HG03457 (cell line): ENCODE results near the gene KLHL29.
"Not testable (repeated sequence)": the region's sequence is repeated elsewhere in the genome, so short reads cannot be mapped to it uniquely, and the experiment has no call there.

Experiments
- ATAC-seq: cut with Tn5 transposase; IDR thresholded peaks from one replicate; pipeline ENCODE4 v1.9.1; 2021; ENCODE audit warnings: moderate number of reproducible peaks; ENCODE audit not compliant: unreplicated experiment

KLHL29 gene

GRCh38 chr2:23384551-23385343, at the start of gene KLHL29:
Gene KLHL29 (plus strand): TSS chr2:23385179. CDS start chr2:23562197, 177,018 bp downstream.
- ATAC-seq, result peak; percentile 55

- ATAC-seq, result no peak
Measured at GRCh38 chr2:23335550-23335949, 49.4 kb upstream of the KLHL29 start.

GRCh38 chr2:23342075-23342474, 42.9 kb upstream of the KLHL29 start:
- no peak for ATAC-seq

- ATAC-seq, result no peak
Measured at GRCh38 chr2:23346029-23346428, 39.0 kb upstream of the KLHL29 start.

GRCh38 chr2:23346781-23347180, 38.2 kb upstream of the KLHL29 start:
- no peak for ATAC-seq

DNA sequence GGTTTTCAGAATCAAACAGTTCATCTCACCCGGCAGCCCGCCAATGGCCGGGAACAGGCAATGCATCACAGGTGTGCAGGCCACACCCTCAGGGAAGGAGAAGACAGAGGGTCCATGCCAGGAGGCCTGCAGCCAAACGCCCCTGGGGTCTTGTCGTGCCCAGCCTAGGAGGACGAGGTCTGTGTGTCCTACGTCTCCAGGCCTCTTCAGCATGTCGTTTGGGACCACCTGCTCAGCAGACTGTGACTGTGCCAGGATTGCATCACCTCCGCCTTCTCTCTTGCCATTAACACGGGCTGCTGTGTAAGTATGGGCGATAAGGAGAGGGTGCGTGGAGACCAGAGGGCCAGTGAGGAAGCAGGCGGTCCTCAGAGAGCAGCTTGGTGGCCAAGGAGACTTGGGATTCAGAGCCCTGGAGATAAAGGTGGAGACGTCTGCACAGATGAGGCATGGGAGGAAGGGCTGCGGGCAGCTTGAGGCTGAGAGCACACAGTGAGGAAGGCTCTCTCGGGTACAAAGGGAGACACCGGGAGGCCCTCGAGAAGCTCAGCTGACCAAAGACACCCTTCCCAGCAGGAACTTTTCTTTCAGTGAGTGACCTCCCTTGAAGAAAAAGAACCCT, 37.4 kb upstream of the KLHL29 start:
- no peak for ATAC-seq

GRCh38 chr2:23348093-23348481, 36.9 kb upstream of the KLHL29 start:
- not testable (repeated sequence) for ATAC-seq

GRCh38 chr2:23349508-23349907, 35.5 kb upstream of the KLHL29 start:
- no peak for ATAC-seq

DNA sequence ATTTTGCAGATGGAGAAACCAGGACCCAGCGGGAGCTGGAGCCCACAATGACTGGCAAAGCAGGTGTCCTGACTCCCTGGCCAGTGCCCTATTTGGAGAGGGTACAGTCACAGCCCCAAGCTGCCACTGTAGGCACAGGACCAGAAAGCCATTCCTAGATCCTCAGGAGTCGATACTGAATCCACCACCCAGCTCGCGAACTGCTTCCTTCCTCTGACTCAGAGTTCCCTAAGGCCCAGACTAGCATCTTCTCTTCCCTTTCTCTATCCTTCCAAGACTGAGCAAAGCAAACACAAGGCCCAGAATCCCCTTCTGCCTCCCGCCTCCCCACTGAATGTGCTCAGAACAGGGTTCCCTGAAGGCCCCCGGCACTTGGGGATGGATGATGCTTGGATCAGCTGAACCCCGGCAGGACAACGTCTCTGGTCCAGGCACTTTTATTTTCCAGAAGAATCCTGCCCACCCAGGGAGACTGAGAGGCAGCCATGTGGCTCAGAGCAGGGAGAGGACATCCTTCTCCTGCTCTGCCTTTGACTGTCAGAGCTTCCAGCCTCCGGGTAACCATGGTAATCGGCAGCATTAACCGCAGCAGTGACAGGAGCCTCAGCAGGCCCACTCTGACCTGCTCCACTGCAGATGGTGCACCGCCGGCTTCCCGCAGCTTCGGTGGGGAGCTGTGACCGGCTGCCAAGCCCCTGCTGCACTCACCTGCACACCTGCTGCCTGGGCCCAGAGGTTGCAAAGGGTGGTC, 34.8 kb upstream of the KLHL29 start:
- ATAC-seq, result no peak

GRCh38 chr2:23350792-23351355, 34.1 kb upstream of the KLHL29 start:
- ATAC-seq, result no peak

DNA sequence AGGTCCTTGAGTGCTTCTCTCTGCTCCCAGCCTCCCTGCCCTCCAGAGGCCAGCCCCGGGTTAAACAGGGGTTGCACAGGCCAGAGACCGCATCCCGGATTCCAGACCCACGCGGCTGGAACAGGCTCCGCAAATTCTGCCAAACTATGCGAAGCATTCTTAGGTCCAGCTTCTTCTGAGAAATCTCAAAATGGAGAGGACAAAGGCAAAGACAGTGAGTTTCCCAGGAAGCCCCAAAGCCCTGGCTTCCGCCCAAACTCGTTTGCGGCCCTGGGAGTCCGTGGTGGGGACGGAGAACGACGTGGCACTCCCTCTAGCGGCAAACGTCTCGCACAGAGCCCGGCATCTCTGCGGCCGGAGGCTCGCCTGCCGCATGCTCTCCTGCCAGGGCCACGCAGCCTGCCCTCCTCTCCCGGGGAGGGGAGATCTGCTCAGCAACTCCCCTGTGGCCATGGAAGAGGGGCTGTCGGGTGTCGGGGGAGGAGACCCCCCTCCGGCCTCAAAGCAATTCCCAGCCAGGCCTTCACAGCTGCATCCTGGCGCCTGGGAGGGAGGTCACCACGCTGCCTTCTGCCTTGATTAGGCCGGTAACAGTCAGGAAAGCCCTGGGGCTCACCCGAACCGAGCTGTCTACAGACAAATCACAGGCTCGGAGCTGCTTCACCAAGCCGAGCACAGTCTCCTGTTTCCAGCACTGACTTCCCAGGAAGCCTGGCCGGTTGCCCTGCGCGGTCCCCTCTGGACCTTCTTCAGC, 33.4 kb upstream of the KLHL29 start:
- ATAC-seq, result peak; percentile 95

- ATAC-seq, result no peak
Measured at GRCh38 chr2:23354554-23354953, 30.4 kb upstream of the KLHL29 start.

DNA sequence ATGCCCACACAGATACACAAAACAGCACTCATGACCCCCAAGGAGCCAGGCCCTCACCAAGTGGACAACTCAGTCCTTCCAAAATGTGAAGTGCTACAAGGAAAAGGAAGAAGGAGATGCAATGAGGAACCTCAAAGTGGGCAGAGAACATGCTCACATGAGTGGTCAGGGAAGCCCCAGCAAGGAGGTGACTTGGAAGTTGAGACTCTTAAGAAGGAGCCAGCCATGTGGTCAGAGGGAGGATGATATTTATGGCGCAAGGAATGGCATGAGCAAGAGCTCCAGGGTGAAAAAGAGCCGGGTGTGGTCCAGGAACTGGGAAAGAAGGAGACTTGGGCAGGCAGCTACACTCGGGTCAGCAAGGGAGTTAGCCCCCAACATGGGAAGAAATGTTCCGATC, 30.0 kb upstream of the KLHL29 start:
- no peak for ATAC-seq

DNA sequence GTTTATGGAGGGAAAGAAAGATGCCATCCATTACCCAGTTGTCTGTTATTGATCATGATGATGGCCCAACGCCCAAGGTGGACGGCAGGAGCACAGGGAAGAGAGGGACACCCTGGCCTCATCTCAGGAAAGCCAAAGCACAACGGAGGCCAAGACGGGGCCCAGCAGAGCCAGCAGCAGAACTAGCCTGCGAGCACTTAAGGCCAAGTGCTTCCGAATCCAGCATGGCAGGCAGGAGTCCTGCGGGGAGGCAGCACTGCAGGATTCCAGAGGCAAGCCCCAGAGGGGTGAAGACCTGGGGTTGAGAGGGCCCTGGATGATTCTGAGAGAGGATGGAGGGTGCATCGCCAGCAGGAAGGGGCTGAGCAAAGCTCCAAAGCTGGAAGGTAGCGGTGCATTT, 28.3 kb upstream of the KLHL29 start:
- no peak for ATAC-seq

- ATAC-seq, result no peak
Measured at GRCh38 chr2:23359631-23360567, 25.1 kb upstream of the KLHL29 start.

- ATAC-seq, result no peak
Measured at GRCh38 chr2:23360571-23361125, 24.3 kb upstream of the KLHL29 start.

GRCh38 chr2:23361152-23361551, 23.8 kb upstream of the KLHL29 start:
- ATAC-seq, result no peak

DNA sequence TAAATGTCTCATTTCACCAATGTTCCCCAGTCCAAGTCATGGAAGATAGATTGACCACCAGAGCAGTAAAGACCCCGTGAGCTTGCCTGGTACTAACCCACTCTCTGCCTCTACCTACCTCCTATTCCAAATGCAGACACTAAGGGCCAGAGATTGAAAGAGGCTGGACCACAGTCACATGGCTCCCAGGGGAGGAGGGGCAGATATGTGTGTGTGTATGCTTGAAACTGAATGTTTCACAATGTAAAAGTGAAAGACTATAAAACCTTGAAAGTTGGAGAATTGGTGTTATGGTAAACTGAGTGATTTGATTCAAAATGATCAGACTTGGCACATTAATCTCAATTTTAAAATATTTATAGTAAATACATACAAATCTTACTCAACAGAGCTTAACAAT, 21.7 kb upstream of the KLHL29 start:
- no peak for ATAC-seq

- ATAC-seq, result no peak
Measured at GRCh38 chr2:23363831-23364230, 21.1 kb upstream of the KLHL29 start.
